Muscle layer of colon (tissue), 2 donors: ENCODE data around the gene ZNF850.
"Not testable (repeated sequence)": the region's sequence is repeated elsewhere in the genome, so short reads cannot be mapped to it uniquely, and the experiment has no call there.

ENCODE experiments used
- H3K27ac ChIP-seq: one replicate; pipeline ENCODE4 v1.7.0; 2013; ENCODE audit warnings: low read depth, mild to moderate bottlenecking, low read length, moderate library complexity
- H3K27me3 ChIP-seq, 2 donors: one replicate each; pipeline ENCODE4 v1.7.0; 2013; ENCODE audit warnings: low read length in 2 of 2, mild to moderate bottlenecking in 2 of 2; ENCODE audit not compliant: insufficient read depth in 2 of 2, control insufficient read depth in 1 of 2
- H3K36me3 ChIP-seq: one replicate; pipeline ENCODE4 v1.7.0; 2013; ENCODE audit warnings: mild to moderate bottlenecking, low read length; ENCODE audit not compliant: insufficient read depth
- H3K4me1 ChIP-seq: one replicate; pipeline ENCODE4 v1.7.0; 2013; ENCODE audit warnings: mild to moderate bottlenecking, low read length; ENCODE audit not compliant: insufficient read depth
- H3K4me3 ChIP-seq, 2 donors: one replicate each; pipeline ENCODE4 v1.7.0; 2013; ENCODE audit warnings: low read length in 2 of 2, low read depth in 1 of 2, mild to moderate bottlenecking in 1 of 2, moderate library complexity in 1 of 2
- H3K9ac ChIP-seq: one replicate; pipeline ENCODE4 v1.7.0; 2013; ENCODE audit warnings: low read length
- H3K9me3 ChIP-seq: one replicate; pipeline ENCODE4 v1.7.0; 2013; ENCODE audit warnings: mild to moderate bottlenecking, low read length
- donor health status: abdominal sarcoma.
- donor health status: Adenocarcinoma of cecum.

The ZNF850 gene

GRCh38 chr19:36772311-36773222 is at the start of gene ZNF850:
ZNF850 (minus strand) TSS chr19:36772807; CDS start chr19:36762606, 10,201 bp downstream.
- peak within 1 kb of the TSS; percentile 73 to 82 for H3K4me3 ChIP-seq
- no peaks in the 10 kb centered on the region for H3K9me3 ChIP-seq
- H3K4me1 ChIP-seq = peaks cover 18% of the 10 kb centered on the region
- no peaks in the 10 kb centered on the region for H3K27me3 ChIP-seq
- peak within 1 kb of the TSS; percentile 44 for H3K9ac ChIP-seq
- H3K27ac ChIP-seq = peak within 1 kb of the TSS; percentile 89
- H3K36me3 ChIP-seq = no peaks in the 10 kb centered on the region

DNA sequence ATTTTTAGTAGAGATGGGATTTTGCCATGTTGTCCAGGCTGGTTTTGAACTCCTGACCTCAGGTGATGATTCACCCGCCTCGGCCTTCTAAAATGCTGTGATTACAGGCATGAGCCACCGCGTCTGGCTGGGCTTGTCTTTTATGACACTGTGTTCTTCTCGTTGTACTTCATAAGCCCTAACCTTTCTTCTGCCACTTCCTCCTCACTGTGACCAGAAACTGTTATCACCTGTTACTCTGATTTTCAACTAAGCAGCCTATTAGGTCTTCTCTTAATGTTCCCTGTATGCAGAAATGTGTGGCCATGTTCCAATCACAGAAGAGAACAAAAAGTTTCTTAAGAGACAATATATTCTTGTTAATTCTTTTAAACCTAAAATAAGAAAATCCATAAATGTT is 49.2 kb upstream of the ZNF850 start:
- peaks cover 80% of the 10 kb centered on the region for H3K9me3 ChIP-seq
- H3K27ac ChIP-seq = no peak overlapping the region
- H3K4me1 ChIP-seq = no peaks in the 10 kb centered on the region
- no peaks in the 10 kb centered on the region for H3K27me3 ChIP-seq
- H3K4me3 ChIP-seq = no peak overlapping the region
- H3K36me3 ChIP-seq = peaks cover 53% of the 10 kb centered on the region
- H3K9ac ChIP-seq = no peak overlapping the region

GRCh38 chr19:36819130-36819630 is 46.6 kb upstream of the ZNF850 start:
- Histone ChIP-seq H3K27me3 (no peaks in the 10 kb centered on the region), H3K27ac (no peak overlapping the region), H3K9ac (no peak overlapping the region), H3K36me3 (peaks cover 44% of the 10 kb centered on the region), H3K4me1 (no peaks in the 10 kb centered on the region), H3K9me3 (peaks cover 85% of the 10 kb centered on the region), H3K4me3 (peak overlapping the region in 1 of 2 donors; percentile 15)

GRCh38 chr19:36807029-36807428 is 34.4 kb upstream of the ZNF850 start:
- Histone ChIP-seq H3K27ac (no peak overlapping the region), H3K4me3 (no peak overlapping the region), H3K36me3 (peaks cover 8% of the 10 kb centered on the region), H3K9me3 (peaks cover 39% of the 10 kb centered on the region), H3K27me3 (no peaks in the 10 kb centered on the region), H3K4me1 (no peaks in the 10 kb centered on the region), H3K9ac (no peak overlapping the region)

DNA sequence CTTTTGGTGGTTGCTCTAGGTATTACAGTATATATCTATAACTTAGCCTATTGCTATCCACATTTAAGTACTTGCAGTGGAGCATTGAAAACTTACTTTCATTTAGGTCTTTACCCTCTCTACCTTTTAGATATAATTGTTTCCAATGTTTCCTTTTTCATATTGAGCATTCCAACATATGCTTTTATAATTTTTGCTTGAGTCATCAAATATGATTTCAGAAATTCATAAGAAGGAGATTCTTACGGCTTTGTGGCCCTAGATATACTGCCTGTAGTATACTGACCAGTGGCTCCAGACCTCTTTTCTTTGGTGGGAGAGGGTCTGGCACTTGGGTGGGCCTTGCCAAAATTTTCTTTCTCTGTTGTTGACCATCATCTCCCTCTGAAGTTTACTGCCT is 32.8 kb upstream of the ZNF850 start:
- Histone ChIP-seq H3K9ac (no peak overlapping the region), H3K4me1 (no peaks in the 10 kb centered on the region), H3K27me3 (no peaks in the 10 kb centered on the region), H3K36me3 (peaks cover 8% of the 10 kb centered on the region), H3K4me3 (no peak overlapping the region), H3K9me3 (peaks cover 27% of the 10 kb centered on the region), H3K27ac (no peak overlapping the region)

- Histone ChIP-seq H3K27me3 (no peaks in the 10 kb centered on the region), H3K9ac (no peak overlapping the region), H3K36me3 (peaks cover 6% of the 10 kb centered on the region), H3K9me3 (peaks cover 5% of the 10 kb centered on the region), H3K27ac (peak overlapping the region; percentile 57), H3K4me1 (no peaks in the 10 kb centered on the region), H3K4me3 (peak overlapping the region; percentile 80 to 91)
Measured at GRCh38 chr19:36797786-36798108, 25.1 kb upstream of the ZNF850 start.

DNA sequence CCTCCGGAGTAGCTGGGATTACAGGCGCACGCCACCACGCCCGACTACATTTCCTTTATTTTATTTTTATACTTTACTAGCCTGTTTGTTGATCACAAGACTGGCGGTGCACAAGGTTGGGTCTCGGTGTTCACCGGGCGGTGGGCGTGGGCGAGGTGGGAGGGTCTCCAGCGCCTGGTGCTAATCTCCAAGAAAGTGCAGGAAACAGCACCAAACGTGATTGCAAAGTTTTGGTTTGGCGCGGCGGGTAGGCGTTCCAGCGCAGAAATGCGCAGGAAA is 24.0 kb upstream of the ZNF850 start:
- no peaks in the 10 kb centered on the region for H3K36me3 ChIP-seq
- H3K27me3 ChIP-seq = no peaks in the 10 kb centered on the region
- H3K9me3 ChIP-seq = no peaks in the 10 kb centered on the region
- peak overlapping the region; percentile 80 to 91 for H3K4me3 ChIP-seq
- H3K27ac ChIP-seq = no peak overlapping the region
- no peak overlapping the region for H3K9ac ChIP-seq
- no peaks in the 10 kb centered on the region for H3K4me1 ChIP-seq

DNA sequence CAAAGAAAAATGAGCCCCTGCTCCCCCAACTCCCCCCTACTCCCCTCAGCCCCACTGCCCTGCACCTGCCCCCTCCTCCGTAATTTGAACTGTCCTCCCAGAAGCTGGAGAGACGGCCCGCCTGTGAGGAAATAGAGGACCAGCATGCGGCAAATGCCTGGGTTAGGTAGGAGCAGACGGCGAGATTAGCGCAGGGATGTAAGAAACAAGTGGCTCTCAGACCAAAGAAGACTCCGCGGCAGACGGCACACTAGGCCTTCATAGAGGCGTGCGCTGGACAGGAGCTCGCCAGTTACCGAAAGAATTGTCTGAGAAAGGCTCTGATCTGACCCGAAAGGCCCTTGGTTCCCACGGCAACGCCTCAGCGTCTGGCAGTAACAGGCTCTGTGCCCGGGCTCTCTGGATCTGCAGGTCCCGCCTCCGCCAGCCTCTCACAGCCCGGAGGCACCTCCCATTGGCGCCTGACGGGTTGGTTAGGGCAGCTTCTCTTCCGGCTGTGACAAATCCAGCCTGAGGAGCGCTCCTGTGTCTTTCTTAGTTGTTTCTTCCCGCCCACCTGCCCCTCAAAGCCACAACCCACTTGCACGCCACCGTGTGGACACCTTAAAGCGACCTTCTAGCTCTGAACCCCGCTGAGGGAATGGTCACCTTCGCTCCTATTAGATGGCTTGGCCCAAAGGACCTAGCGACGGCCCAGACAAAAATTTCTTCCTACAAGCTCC is 19.0 kb upstream of the ZNF850 start:
- not testable (repeated sequence) for H3K4me3 ChIP-seq, H3K9me3 ChIP-seq, H3K27ac ChIP-seq

GRCh38 chr19:36775768-36776167 is 3.2 kb upstream of the ZNF850 start:
- Histone ChIP-seq H3K27ac (no peak overlapping the region), H3K27me3 (no peaks in the 10 kb centered on the region), H3K36me3 (no peaks in the 10 kb centered on the region), H3K4me1 (peaks cover 18% of the 10 kb centered on the region), H3K9me3 (no peaks in the 10 kb centered on the region), H3K4me3 (no peak overlapping the region), H3K9ac (no peak overlapping the region)

More for the DNA sequence above, 19.0 kb upstream of the ZNF850 start:
- not testable (repeated sequence) for H3K9ac ChIP-seq, H3K27me3 ChIP-seq, H3K36me3 ChIP-seq, H3K4me1 ChIP-seq

GRCh38 chr19:36773223-36773579 is 594 bp upstream of the ZNF850 start:
- Histone ChIP-seq H3K9me3 (no peaks in the 10 kb centered on the region), H3K36me3 (no peaks in the 10 kb centered on the region), H3K27ac (peak overlapping the region; percentile 89), H3K27me3 (no peaks in the 10 kb centered on the region), H3K4me3 (peak overlapping the region; percentile 73 to 82), H3K4me1 (peaks cover 18% of the 10 kb centered on the region), H3K9ac (peak overlapping the region; percentile 44)

GRCh38 chr19:36771261-36772231 is 1.1 kb downstream of the ZNF850 start:
- Histone ChIP-seq H3K9ac (peak overlapping the region; percentile 44), H3K4me1 (peaks cover 18% of the 10 kb centered on the region), H3K4me3 (peak overlapping the region; percentile 73 to 82), H3K36me3 (no peaks in the 10 kb centered on the region), H3K27ac (peak overlapping the region; percentile 89), H3K27me3 (no peaks in the 10 kb centered on the region), H3K9me3 (no peaks in the 10 kb centered on the region)
